ENCODE measurements around the gene PHKA2. TPM values are rescaled to one million over a fixed set of nuclear protein-coding genes. Genes with fewer than 3 reads are reported as not detected.

The PHKA2 gene
- total and polyA plus RNA-seq, 2 donors (not counting 1 experiment from before 2014, with no cell fraction given): 7.9 to 8.3 TPM

DNA sequence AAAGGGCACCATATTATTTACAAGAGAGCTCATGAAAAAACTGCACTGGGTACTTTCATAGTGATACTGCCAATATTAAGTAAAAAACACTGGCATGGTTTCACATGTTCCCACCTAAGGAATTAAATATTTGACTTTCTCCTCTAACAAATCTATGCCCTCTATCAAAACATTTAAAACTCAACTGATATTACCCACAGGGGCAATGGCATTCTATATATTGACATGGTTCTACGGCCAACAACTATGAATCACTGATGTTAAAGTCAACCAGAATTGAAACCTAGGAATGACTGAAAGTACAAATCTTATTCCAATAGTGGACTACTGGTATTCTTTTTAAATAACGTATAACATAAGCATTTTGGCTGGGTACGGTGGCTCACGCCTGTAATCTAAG, 28.2 kb downstream of the PHKA2 start:
- H3K4me1 ChIP-seq (ENCODE audit: control insufficient read depth, extremely low read depth, insufficient read depth, low read length): no peaks in the 10 kb centered on the region
- no peaks in the 10 kb centered on the region for H3K27me3 ChIP-seq (ENCODE audit: control insufficient read depth, insufficient read depth, low read length)
- no peak overlapping the region for H2AFZ ChIP-seq (ENCODE audit: low read length)
- no peaks in the 10 kb centered on the region for H3K36me3 ChIP-seq (ENCODE audit: control insufficient read depth, insufficient read depth, low read length)
- DNase-seq (ENCODE audit: low read depth in 2 of 2): no peak
- no peak overlapping the region for H3K4me2 ChIP-seq (ENCODE audit: extremely low read depth, insufficient read depth, low read length)
- no peak overlapping the region for H3K27ac ChIP-seq (ENCODE audit: insufficient read depth, low read length)
- no peaks in the 10 kb centered on the region for H3K79me2 ChIP-seq (ENCODE audit: control insufficient read depth, insufficient read depth, low read length)
- no peak overlapping the region for H3K9ac ChIP-seq (ENCODE audit: insufficient read depth, low read length)
- H3K4me3 ChIP-seq (replicated peaks in 1 of 4; ENCODE audit: control extremely low read depth in 1 of 4, insufficient read depth in 1 of 4, low read depth in 3 of 4, low read length in 4 of 4): no peak overlapping the region
- TF ChIP-seq, protein P1, sequence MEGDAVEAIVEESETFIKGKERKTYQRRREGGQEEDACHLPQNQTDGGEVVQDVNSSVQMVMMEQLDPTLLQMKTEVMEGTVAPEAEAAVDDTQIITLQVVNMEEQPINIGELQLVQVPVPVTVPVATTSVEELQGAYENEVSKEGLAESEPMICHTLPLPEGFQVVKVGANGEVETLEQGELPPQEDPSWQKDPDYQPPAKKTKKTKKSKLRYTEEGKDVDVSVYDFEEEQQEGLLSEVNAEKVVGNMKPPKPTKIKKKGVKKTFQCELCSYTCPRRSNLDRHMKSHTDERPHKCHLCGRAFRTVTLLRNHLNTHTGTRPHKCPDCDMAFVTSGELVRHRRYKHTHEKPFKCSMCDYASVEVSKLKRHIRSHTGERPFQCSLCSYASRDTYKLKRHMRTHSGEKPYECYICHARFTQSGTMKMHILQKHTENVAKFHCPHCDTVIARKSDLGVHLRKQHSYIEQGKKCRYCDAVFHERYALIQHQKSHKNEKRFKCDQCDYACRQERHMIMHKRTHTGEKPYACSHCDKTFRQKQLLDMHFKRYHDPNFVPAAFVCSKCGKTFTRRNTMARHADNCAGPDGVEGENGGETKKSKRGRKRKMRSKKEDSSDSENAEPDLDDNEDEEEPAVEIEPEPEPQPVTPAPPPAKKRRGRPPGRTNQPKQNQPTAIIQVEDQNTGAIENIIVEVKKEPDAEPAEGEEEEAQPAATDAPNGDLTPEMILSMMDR (conservative IDR thresholded peaks at IDR 0.05 in 1 of 2, IDR thresholded peaks at IDR 0.05 in 1 of 2; ENCODE audit: low read depth in 1 of 2, low read length in 2 of 2): no peak
- TF ChIP-seq EZH2 (IDR thresholded peaks at IDR 0.05; ENCODE audit: low read length, missing control alignments): no peak
- H3K9me3 ChIP-seq (ENCODE audit: control insufficient read depth, insufficient read depth, low read depth, low read length): no peaks in the 10 kb centered on the region
- no peaks in the 10 kb centered on the region for H4K20me1 ChIP-seq (ENCODE audit: control insufficient read depth, extremely low read depth, insufficient read depth, low read length)

DNA sequence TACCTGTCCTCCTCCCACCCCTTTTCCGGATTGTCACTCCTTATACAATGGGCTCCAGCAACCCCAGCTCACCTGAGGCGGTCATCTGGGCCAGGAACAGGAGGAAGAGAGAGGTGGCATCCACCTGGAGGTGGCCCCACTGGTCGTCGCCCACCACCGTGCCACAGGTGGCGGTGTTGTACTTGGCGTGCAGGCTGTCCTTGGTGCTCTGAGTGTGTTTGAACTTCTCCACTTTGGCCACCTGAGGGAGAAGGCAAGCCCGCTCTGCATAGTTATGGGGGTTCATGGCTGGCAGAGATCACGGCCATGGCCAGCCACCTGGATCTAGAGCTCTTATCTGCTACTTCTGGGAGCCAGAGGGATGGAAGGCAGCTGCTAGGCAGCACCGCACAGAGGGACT, 32.9 kb downstream of the PHKA2 start:
- DNase-seq (ENCODE audit: low read depth in 2 of 2): no peak
- no peaks in the 10 kb centered on the region for H3K9me3 ChIP-seq (ENCODE audit: control insufficient read depth, insufficient read depth, low read depth, low read length)
- no peak overlapping the region for H3K27ac ChIP-seq (ENCODE audit: insufficient read depth, low read length)
- H3K4me1 ChIP-seq (ENCODE audit: control insufficient read depth, extremely low read depth, insufficient read depth, low read length): no peaks in the 10 kb centered on the region
- H4K20me1 ChIP-seq (ENCODE audit: control insufficient read depth, extremely low read depth, insufficient read depth, low read length): no peaks in the 10 kb centered on the region
- TF ChIP-seq, protein P1 (conservative IDR thresholded peaks at IDR 0.05 in 1 of 2, IDR thresholded peaks at IDR 0.05 in 1 of 2; ENCODE audit: low read depth in 1 of 2, low read length in 2 of 2): no peak
- TF ChIP-seq EZH2 (IDR thresholded peaks at IDR 0.05; ENCODE audit: low read length, missing control alignments): no peak
- H2AFZ ChIP-seq (ENCODE audit: low read length): no peak overlapping the region
- no peak overlapping the region for H3K9ac ChIP-seq (ENCODE audit: insufficient read depth, low read length)
- H3K36me3 ChIP-seq (ENCODE audit: control insufficient read depth, insufficient read depth, low read length): no peaks in the 10 kb centered on the region
- no peaks in the 10 kb centered on the region for H3K27me3 ChIP-seq (ENCODE audit: control insufficient read depth, insufficient read depth, low read length)
- H3K79me2 ChIP-seq (ENCODE audit: control insufficient read depth, insufficient read depth, low read length): no peaks in the 10 kb centered on the region
- no peak overlapping the region for H3K4me3 ChIP-seq (replicated peaks in 1 of 4; ENCODE audit: control extremely low read depth in 1 of 4, insufficient read depth in 1 of 4, low read depth in 3 of 4, low read length in 4 of 4)
- H3K4me2 ChIP-seq (ENCODE audit: extremely low read depth, insufficient read depth, low read length): no peak overlapping the region

DNA sequence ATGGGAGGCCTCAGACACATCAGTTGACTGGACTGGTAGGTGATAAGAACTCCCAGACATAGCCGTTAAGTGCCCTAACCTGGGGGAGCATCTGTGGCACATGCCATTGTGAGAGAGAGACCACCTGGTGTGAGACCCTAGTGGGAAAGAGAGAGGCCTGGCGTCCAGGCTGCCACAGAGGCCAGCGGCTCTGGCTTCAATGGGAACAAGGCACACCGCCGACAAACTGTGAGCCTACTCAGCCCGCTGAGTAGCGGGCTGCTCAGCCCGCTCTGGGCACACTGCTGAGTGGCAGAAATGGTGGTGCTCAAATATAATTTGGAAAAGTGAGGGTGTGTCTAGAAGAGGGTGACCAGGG, 34.0 kb downstream of the PHKA2 start:
- no peak overlapping the region for H3K27ac ChIP-seq (ENCODE audit: insufficient read depth, low read length)
- no peaks in the 10 kb centered on the region for H3K79me2 ChIP-seq (ENCODE audit: control insufficient read depth, insufficient read depth, low read length)
- H3K27me3 ChIP-seq (ENCODE audit: control insufficient read depth, insufficient read depth, low read length): no peaks in the 10 kb centered on the region
- H2AFZ ChIP-seq (ENCODE audit: low read length): no peak overlapping the region
- no peak for TF ChIP-seq EZH2 (IDR thresholded peaks at IDR 0.05; ENCODE audit: low read length, missing control alignments)
- TF ChIP-seq, protein P1 (conservative IDR thresholded peaks at IDR 0.05 in 1 of 2, IDR thresholded peaks at IDR 0.05 in 1 of 2; ENCODE audit: low read depth in 1 of 2, low read length in 2 of 2): no peak
- H3K4me2 ChIP-seq (ENCODE audit: extremely low read depth, insufficient read depth, low read length): no peak overlapping the region
- no peaks in the 10 kb centered on the region for H3K36me3 ChIP-seq (ENCODE audit: control insufficient read depth, insufficient read depth, low read length)
- H3K4me3 ChIP-seq (replicated peaks in 1 of 4; ENCODE audit: control extremely low read depth in 1 of 4, insufficient read depth in 1 of 4, low read depth in 3 of 4, low read length in 4 of 4): no peak overlapping the region
- no peak for DNase-seq (ENCODE audit: low read depth in 2 of 2)
- no peak overlapping the region for H3K9ac ChIP-seq (ENCODE audit: insufficient read depth, low read length)
- H3K4me1 ChIP-seq (ENCODE audit: control insufficient read depth, extremely low read depth, insufficient read depth, low read length): no peaks in the 10 kb centered on the region
- no peaks in the 10 kb centered on the region for H3K9me3 ChIP-seq (ENCODE audit: control insufficient read depth, insufficient read depth, low read depth, low read length)
- no peaks in the 10 kb centered on the region for H4K20me1 ChIP-seq (ENCODE audit: control insufficient read depth, extremely low read depth, insufficient read depth, low read length)

All from fibroblast of lung (primary cell).